C4-2B (cell line): Measurements from ENCODE around the gene SLC10A6.

Source experiments
- CTCF ChIP-seq: fragments of 450-650 bp; conservative IDR thresholded peaks from 2 replicates; pipeline ENCODE4 v1.5.1; 2017; ENCODE audit warnings: mild to moderate bottlenecking
- ZFX ChIP-seq: fragments of 450-650 bp; IDR thresholded peaks from 2 replicates; pipeline ENCODE4 v1.6.1; 2017

- TF ChIP-seq ZFX (no peak), CTCF (no peak)
These were observed 15.6 kb downstream of the SLC10A6 start for GRCh38 chr4:86833615-86834014.
